HL-60 (cell line): ENCODE results near the gene ATF3.
"Not testable (repeated sequence)": the region's sequence is repeated elsewhere in the genome, so short reads cannot be mapped to it uniquely, and the experiment has no call there.

Experiments used
- DNase-seq, 2 experiments: peaks; one replicate each; pipeline ENCODE4 v3.0.0-alpha.2; 2010 to 2020; ENCODE audit warnings: low read depth in 1 of 2, low spot score in 1 of 2
- H3K27ac ChIP-seq: fragments of 250-450 bp; sonication (Bioruptor Pico); replicated peaks from 2 replicates; pipeline ENCODE4 v1.5.1; 2020; ENCODE audit warnings: mild to moderate bottlenecking, moderate library complexity
- H3K27me3 ChIP-seq: fragments of 250-450 bp; sonication (Bioruptor Pico); 2 replicates; pipeline ENCODE4 v1.5.1; 2021; ENCODE audit warnings: mild to moderate bottlenecking, moderate library complexity; ENCODE audit not compliant: insufficient read depth, poor library complexity, severe bottlenecking
- H3K4me3 ChIP-seq: replicated peaks from 2 replicates; pipeline ENCODE4 v1.5.1; 2011; ENCODE audit warnings: mild to moderate bottlenecking, control low read depth, low read length; ENCODE audit not compliant: insufficient read depth
- CTCF ChIP-seq: IDR thresholded peaks from one replicate; pipeline ENCODE4 v1.5.1; 2011; ENCODE audit warnings: low read length, control low read depth, inconsistent platforms; ENCODE audit not compliant: insufficient read depth
- GABPA ChIP-seq: IDR thresholded peaks from 2 replicates; pipeline ENCODE4 v1.6.1; 2012; ENCODE audit warnings: low read depth
- POLR2AphosphoS5 ChIP-seq: IDR thresholded peaks from 2 replicates; pipeline ENCODE4 v1.6.1; 2012; ENCODE audit warnings: low read depth
- REST ChIP-seq: IDR thresholded peaks from 2 replicates; pipeline ENCODE4 v1.6.1; 2012; ENCODE audit warnings: low read depth; ENCODE audit not compliant: insufficient replicate concordance
- SPI1 ChIP-seq: IDR thresholded peaks from 2 replicates; pipeline ENCODE4 v1.6.1; 2012; ENCODE audit warnings: low read depth, mild to moderate bottlenecking, borderline replicate concordance

ATF3 gene

GRCh38 chr1:212656730-212657129, 48.2 kb downstream of the ATF3 start:
- H3K27me3 ChIP-seq = no peaks in the 10 kb centered on the region
- no peak overlapping the region for H3K27ac ChIP-seq
- TF ChIP-seq REST = no peak
- no peak for DNase-seq
- H3K4me3 ChIP-seq = no peak overlapping the region

GRCh38 chr1:212658250-212658649, 49.7 kb downstream of the ATF3 start:
- H3K27ac ChIP-seq, H3K27me3 ChIP-seq, H3K4me3 ChIP-seq, DNase-seq: not testable (repeated sequence)

- Histone ChIP-seq H3K27ac (no peak overlapping the region), H3K27me3 (no peaks in the 10 kb centered on the region), H3K4me3 (no peak overlapping the region)
- DNase-seq = no peak
- no peak for TF ChIP-seq POLR2AphosphoS5
- TF ChIP-seq CTCF = no peak
- no peak for TF ChIP-seq GABPA
- TF ChIP-seq SPI1 = no peak
- TF ChIP-seq REST = no peak
Observed at GRCh38 chr1:212664409-212665199, 56.0 kb downstream of the ATF3 start.

- Histone ChIP-seq H3K27me3 (no peaks in the 10 kb centered on the region), H3K27ac (peak overlapping the region; percentile 65), H3K4me3 (peak overlapping the region; percentile 39)
- DNase-seq = peak; percentile 43 to 84
- TF ChIP-seq CTCF = peak; percentile 71
- no peak for TF ChIP-seq REST
- peak; percentile 77; the same call in 1 of the 2 replicates for TF ChIP-seq SPI1
- TF ChIP-seq POLR2AphosphoS5 = no peak
Observed at GRCh38 chr1:212665241-212666115, 56.9 kb downstream of the ATF3 start.
